Stomach (tissue), 9 donors: ENCODE data around the gene CA6. TPM values are rescaled to one million over a fixed set of nuclear protein-coding genes. Genes with fewer than 3 reads are reported as not detected.
A peak's percentile ranks its signal among the peaks of the same experiment; 100 is the strongest.

Source experiments
- DNase-seq, 2 donors: peaks; one replicate each; pipeline versions ENCODE4 v3.0.0 to v3.0.0-alpha.2; 2013 to 2019
- H3K27ac ChIP-seq, 5 donors: fragments of 200-600 bp in 4 of 5; sonication (generic) in 4 of 5; one replicate each; pipeline ENCODE4 v1.5.1; 2013 to 2019; ENCODE audit warnings: mild to moderate bottlenecking in 1 of 5, moderate library complexity in 1 of 5
- H3K27me3 ChIP-seq, 3 donors: fragments of 200-600 bp; sonication (generic); one replicate each; pipeline ENCODE4 v1.5.1; 2017 to 2019; ENCODE audit warnings: mixed run types in 1 of 3
- H3K36me3 ChIP-seq, 4 donors: fragments of 200-600 bp; sonication (generic); 1 replicate in 3 of 4; 2 replicates in 1 of 4; pipeline ENCODE4 v1.5.1; 2016 to 2019
- H3K4me1 ChIP-seq, 4 donors: fragments of 200-600 bp; sonication (generic); one replicate each; pipeline ENCODE4 v1.5.1; 2016 to 2019
- H3K4me3 ChIP-seq, 4 donors: fragments of 200-600 bp; sonication (generic) in 3 of 4; one replicate each; pipeline ENCODE4 v1.5.1; 2016 to 2019; ENCODE audit warnings: mild to moderate bottlenecking in 1 of 4
- H3K9me3 ChIP-seq, 4 donors: fragments of 200-600 bp; sonication (generic); one replicate each; pipeline ENCODE4 v1.5.1; 2016 to 2019
- CTCF ChIP-seq, 7 experiments: fragments of 450-650 bp in 4 of 7; fragments of 200-600 bp in 3 of 7; sonication (generic) in 3 of 7; IDR thresholded peaks; one replicate each; pipeline ENCODE4 v1.5.1; 2016 to 2019; ENCODE audit warnings: antibody characterized with exemption in 7 of 7, control low read depth in 2 of 7, mild to moderate bottlenecking in 1 of 7
- EP300 ChIP-seq: sonication (generic); formaldehyde crosslinking; IDR thresholded peaks from one replicate; pipeline ENCODE4 v1.6.1; 2017; ENCODE audit warnings: antibody characterized with exemption
- POLR2A ChIP-seq, 4 donors: fragments of 450-650 bp; IDR thresholded peaks; one replicate each; pipeline ENCODE4 v1.6.1; 2016; ENCODE audit warnings: antibody characterized with exemption in 4 of 4, control low read depth in 2 of 4, mild to moderate bottlenecking in 1 of 4, moderate library complexity in 1 of 4
- POLR2AphosphoS5 ChIP-seq, 3 donors: sonication (generic); formaldehyde crosslinking; IDR thresholded peaks; one replicate each; pipeline ENCODE4 v1.6.1; 2016; ENCODE audit warnings: antibody characterized with exemption in 3 of 3
- WGBS, 5 donors: extraction: QIAGEN DNeasy Blood & Tissue Kit in 3 of 5; methylation state at CpG; one replicate each; pipeline versions ENCODE4 v1.1.5 to v1.1.7; 2013 to 2018; 5-methylcytosine and 5-hydroxymethylcytosine counted together
- intact Hi-C: fragments of 100-400 bp; cut with DNase I; formaldehyde crosslinking; loops from one replicate; pipeline ENCODE4 v1.15.1; 2023; ENCODE audit warnings: low total_unique reads
- polyA plus RNA-seq, 3 donors: library from polyadenylated mRNA; stranded (reverse); fragments of 200-250 nt; gene quantifications; one replicate each; pipeline ENCODE4 v1.2.3, GENCODE V29; 2013
- total RNA-seq, 5 donors: library from RNA; depleted of rRNA; stranded (reverse); fragments of >200 nt; gene quantifications; one replicate each; pipeline versions ENCODE4 v1.1.0 to v1.2.3, GENCODE V29; 2014 to 2016
- donor health status: healthy with polysubstance abuse.
- donor health status: Bipolar disorder and iron deficiency.
- donor health status: healthy.

Gene CA6
- total and polyA plus RNA-seq, 8 donors = not detected

- 65 to 76% (median 70%) methylated on average over 9 of the region's 9 CpGs for WGBS, 5 donors
- TF ChIP-seq POLR2A (IDR thresholded peaks at IDR 0.05) = no peak
- TF ChIP-seq POLR2AphosphoS5 (IDR thresholded peaks at IDR 0.05) = no peak
- no peak for TF ChIP-seq CTCF (IDR thresholded peaks at IDR 0.05)
- TF ChIP-seq EP300 = no peak
- Histone ChIP-seq H3K4me1 (no peaks in the 10 kb centered on the region), H3K27ac (no peak overlapping the region), H3K36me3 (no peaks in the 10 kb centered on the region), H3K4me3 (no peak overlapping the region), H3K9me3 (no peaks in the 10 kb centered on the region), H3K27me3 (peaks cover 0 to 3% (median 0%) of the 10 kb centered on the region in 3 donors)
- peak in 1 of 2 donors; percentile 44 for DNase-seq
- intact Hi-C loops = no loop called here
These were observed 25.2 kb downstream of the CA6 start for GRCh38 chr1:8970870-8971337.

DNA sequence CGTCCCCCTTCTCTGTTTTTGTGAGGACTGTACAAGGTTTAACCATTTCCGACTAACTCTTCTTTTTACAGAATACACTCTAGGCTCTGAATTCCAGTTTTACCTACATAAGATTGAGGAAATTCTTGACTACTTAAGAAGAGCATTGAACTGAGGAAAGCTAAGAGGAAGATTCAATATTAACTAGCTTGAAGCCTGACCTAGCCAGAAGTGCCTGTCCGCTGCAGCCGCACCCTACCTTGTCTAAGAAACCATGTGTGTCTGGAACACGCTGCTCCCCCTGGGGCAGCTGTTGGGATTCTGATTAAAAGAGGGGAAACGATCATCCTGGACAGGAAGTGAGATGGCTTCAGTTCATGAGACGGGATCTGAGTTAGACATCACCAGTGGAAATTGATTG lies 28.9 kb downstream of the CA6 start:
- H3K27ac ChIP-seq = no peak overlapping the region
- 68 to 73% (median 72%) methylated on average over 7 of the region's 7 CpGs for WGBS, 5 donors
- no peaks in the 10 kb centered on the region for H3K36me3 ChIP-seq
- no peak for TF ChIP-seq CTCF (IDR thresholded peaks at IDR 0.05)
- DNase-seq = no peak
- no peaks in the 10 kb centered on the region for H3K4me1 ChIP-seq
- no peak overlapping the region for H3K4me3 ChIP-seq
- no peaks in the 10 kb centered on the region for H3K9me3 ChIP-seq
- peaks cover 0 to 3% (median 0%) of the 10 kb centered on the region in 3 donors for H3K27me3 ChIP-seq
- intact Hi-C loops = no loop called here

DNA sequence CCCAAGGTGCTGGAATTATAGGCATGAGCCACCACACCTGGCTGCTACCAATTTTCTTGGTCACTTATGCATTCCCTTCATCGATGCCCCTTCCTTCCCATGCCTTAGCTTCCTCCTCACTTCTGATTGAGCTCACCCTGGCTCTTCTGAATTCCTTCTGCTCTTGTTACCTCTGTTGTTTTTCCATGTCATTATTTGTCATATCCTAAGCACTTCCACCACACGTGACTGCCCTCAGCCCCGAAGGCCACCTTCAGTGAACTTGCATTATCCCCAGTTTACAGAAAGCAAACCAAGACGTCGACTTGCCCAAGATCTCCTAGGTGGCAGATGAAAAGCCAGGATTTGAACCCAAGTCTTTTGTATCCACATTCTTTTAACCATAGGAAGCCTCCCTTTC lies 30.7 kb downstream of the CA6 start:
- peaks cover 0 to 3% (median 0%) of the 10 kb centered on the region in 3 donors for H3K27me3 ChIP-seq
- no peak overlapping the region for H3K4me3 ChIP-seq
- no peaks in the 10 kb centered on the region for H3K36me3 ChIP-seq
- H3K9me3 ChIP-seq = no peaks in the 10 kb centered on the region
- no peak for TF ChIP-seq POLR2A (IDR thresholded peaks at IDR 0.05)
- no peak for TF ChIP-seq EP300
- TF ChIP-seq POLR2AphosphoS5 (IDR thresholded peaks at IDR 0.05) = no peak
- TF ChIP-seq CTCF (IDR thresholded peaks at IDR 0.05) = no peak
- DNase-seq = no peak
- intact Hi-C loops = no loop called here
- no peaks in the 10 kb centered on the region for H3K4me1 ChIP-seq
- WGBS, 5 donors = 70 to 83% (median 79%) methylated on average over 5 of the region's 5 CpGs
- no peak overlapping the region for H3K27ac ChIP-seq

DNA sequence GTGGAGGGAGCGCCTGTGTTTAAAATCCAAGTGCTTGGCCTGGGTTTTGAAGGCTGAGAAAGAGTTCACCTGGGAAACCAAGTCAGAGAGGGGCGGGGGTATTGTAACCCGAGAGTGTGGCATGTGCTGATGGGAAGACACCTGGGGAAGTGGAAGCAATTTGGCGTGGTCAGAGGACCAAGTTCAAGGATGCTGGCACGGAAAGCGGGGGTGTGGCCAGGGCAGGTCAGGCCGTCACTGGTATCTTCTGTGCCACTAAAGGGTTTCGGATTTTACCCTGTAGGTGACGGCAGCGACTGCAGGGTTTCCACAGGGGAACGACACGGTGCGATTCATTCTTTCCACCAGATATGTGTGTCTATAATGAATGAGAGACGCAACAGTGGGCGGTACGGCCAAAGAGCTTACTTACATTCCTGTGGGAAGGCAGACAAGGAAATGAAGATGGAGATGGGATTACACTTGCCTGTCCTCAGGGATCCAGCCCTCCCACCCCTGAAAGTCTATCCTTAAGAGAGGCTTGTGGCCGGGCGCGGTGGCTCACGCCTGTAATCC lies 31.3 kb downstream of the CA6 start:
- peaks cover 0 to 3% (median 0%) of the 10 kb centered on the region in 3 donors for H3K27me3 ChIP-seq
- H3K9me3 ChIP-seq = no peaks in the 10 kb centered on the region
- TF ChIP-seq EP300 (no peak), CTCF (IDR thresholded peaks at IDR 0.05) (no peak), POLR2A (IDR thresholded peaks at IDR 0.05) (no peak), POLR2AphosphoS5 (IDR thresholded peaks at IDR 0.05) (no peak)
- WGBS, 5 donors = 79 to 89% (median 86%) methylated on average over 20 of the region's 20 CpGs
- intact Hi-C loops = no loop called here
- DNase-seq = no peak
- H3K4me1 ChIP-seq = no peaks in the 10 kb centered on the region
- H3K4me3 ChIP-seq = no peak overlapping the region
- no peaks in the 10 kb centered on the region for H3K36me3 ChIP-seq
- H3K27ac ChIP-seq = no peak overlapping the region
